GM12891 (cell line): ENCODE measurements around the gene NHERF1.

Experiments
- DNase-seq: peaks from one replicate; pipeline ENCODE4 v3.0.0; 2011; ENCODE audit warnings: low spot score; ENCODE audit not compliant: insufficient read length
- FAIRE-seq: peaks from 2 replicates; lab custom pipeline; 2011; peaks lifted over from hg19 to GRCh38; lab: Jason Lieb, UNC
- PAX5 ChIP-seq: IDR thresholded peaks from 2 replicates; pipeline ENCODE4 v1.6.1; 2011; ENCODE audit warnings: low read length, moderate library complexity, mild to moderate bottlenecking; ENCODE audit not compliant: insufficient read depth, severe bottlenecking
- POLR2A ChIP-seq: IDR thresholded peaks from 2 replicates; pipeline ENCODE4 v1.6.1; 2011; ENCODE audit warnings: low read depth, low read length, control low read depth
- POLR2AphosphoS5 ChIP-seq: IDR thresholded peaks from 2 replicates; pipeline ENCODE4 v1.6.1; 2011; ENCODE audit warnings: low read depth, low read length, control low read depth
- POU2F2 ChIP-seq: IDR thresholded peaks from 2 replicates; pipeline ENCODE4 v1.6.1; 2011; ENCODE audit warnings: low read depth, mild to moderate bottlenecking, control low read depth, low read length, moderate library complexity
- SPI1 ChIP-seq: IDR thresholded peaks from 2 replicates; pipeline ENCODE4 v1.6.1; 2011; ENCODE audit warnings: low read depth, low read length, control low read depth
- TAF1 ChIP-seq: IDR thresholded peaks from 2 replicates; pipeline ENCODE4 v1.6.1; 2011; ENCODE audit warnings: low read depth, low read length, control low read depth

The NHERF1 gene

DNA sequence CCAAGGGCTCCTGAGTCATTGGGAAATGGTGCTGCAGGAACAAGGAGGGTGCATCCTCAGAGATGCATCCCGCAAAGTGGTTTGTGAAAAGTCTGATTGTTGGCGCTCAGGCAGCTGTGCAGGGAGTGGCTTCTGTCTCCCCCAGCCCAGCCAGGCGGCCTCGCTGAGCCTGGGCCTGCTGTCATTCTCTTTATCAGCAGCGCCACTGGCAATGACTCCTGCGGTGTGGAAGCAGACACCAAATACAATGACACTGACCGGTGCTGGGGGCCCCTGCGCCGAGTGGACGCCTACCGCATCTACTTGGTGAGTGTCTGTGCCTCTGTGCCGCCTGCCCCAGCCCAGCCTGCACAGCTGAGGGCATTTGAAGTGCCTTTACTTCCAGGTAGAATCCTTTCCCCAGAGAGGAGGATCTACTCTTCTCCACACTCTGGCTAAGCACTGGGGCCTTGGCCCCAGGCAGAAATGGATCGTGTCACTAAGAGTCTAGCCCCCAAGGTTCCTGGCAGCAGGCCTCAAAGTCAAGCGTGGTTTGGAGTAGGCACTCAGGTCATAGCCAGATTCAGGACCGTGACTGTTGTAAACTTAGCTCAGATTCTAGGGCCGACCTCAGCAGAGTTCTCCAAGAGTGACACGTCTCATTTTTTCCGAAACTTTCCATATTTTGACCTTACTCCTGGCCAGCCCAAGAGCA is 47.0 kb downstream of the NHERF1 start:
- no peak for TF ChIP-seq TAF1
- TF ChIP-seq SPI1, result no peak
- TF ChIP-seq POU2F2, result no peak
- FAIRE-seq (no peak), DNase-seq (no peak)

DNA sequence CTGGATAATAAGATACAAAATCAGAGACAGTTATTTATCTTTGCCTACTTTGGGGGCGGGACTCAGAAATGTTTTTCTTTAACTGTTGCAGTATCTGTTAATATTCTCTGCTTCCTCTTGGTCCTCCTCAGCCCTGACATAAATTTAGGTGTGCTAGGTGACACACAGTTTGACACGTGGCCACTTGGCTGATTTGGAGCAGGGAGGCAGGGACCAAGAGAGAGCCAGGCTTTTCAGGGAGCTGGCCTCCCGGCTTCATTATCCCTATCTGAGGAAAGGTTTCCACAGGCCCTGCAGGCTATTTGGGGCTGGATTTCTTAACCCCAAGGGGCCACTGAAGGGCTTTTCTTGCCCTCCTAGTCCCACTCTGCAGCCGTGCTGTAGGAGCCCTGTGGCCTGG is 47.8 kb downstream of the NHERF1 start:
- FAIRE-seq, result no peak
- TF ChIP-seq POU2F2 (no peak), SPI1 (no peak), TAF1 (no peak), PAX5 (no peak)
- no peak for DNase-seq

DNA sequence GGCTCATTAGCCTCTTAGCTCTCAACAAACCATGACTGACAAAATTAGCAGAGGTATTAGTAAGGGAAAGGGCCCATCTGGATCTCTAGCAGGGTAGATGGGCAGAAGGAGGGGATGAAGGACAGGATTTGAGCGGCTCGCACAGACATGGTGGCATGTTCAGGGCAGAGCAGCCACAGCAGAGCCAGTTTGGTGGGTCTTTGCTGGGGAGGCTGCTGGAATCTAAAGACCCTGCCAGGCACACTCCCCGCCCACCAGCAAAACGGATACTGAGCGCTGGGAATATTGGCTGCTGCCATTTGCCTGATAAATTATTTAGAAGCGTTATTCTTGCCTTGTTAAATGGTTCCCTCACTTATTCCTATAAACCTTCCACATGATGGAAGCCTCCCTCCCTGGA is 48.4 kb downstream of the NHERF1 start:
- no peak for DNase-seq
- no peak for FAIRE-seq
- TF ChIP-seq POLR2AphosphoS5 (no peak), TAF1 (no peak), PAX5 (no peak), POU2F2 (no peak), SPI1 (no peak), POLR2A (no peak)

DNA sequence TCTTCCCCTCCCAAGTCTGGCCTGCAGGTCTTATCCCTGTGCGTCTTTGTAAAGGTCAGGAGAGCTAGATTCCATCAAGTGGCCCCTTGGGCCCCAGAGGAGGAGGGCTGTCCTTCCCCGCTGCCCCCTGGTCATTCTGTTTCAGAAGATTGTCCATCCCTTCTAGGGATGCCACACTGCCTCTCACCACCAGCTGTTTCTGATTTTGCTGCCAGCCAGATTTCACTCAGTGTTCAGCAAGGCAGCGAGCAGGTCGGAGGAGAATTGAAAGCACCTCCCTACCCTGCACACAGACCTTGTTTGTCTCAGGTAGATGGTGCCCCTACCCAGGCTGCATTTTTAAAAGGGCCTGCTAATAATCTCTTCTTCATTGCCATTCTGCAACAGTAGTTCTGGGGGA is 49.4 kb downstream of the NHERF1 start:
- FAIRE-seq, result no peak
- TF ChIP-seq PAX5, result no peak
- no peak for TF ChIP-seq TAF1
- no peak for TF ChIP-seq SPI1
- TF ChIP-seq POLR2AphosphoS5, result no peak
- no peak for TF ChIP-seq POLR2A
- TF ChIP-seq POU2F2, result no peak
- no peak for DNase-seq

DNA sequence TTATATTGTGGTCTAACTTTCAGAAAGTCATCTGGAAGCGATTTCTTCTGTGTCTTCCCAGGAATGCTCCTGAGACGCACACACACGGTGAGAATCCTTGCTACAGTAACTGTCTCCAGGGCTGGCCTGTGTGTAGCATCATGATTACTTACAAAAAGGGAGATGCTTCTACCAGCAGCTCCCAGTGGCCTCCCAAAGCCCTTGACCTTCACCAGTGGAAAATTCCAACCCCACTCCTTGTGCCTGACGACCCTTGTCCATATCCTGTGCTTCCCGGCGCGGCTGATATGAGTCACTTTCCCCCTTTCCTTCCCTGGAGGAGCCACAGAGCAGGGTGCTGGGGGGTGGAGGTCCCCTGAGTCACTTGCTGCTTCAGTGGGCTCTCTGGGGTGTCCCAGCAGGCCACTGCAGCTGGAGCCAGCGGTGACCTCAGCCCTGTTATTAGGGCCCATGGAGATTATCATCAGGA is 49.8 kb downstream of the NHERF1 start:
- FAIRE-seq (no peak), DNase-seq (no peak)
- TF ChIP-seq POLR2A (no peak), PAX5 (no peak), POLR2AphosphoS5 (no peak), POU2F2 (no peak), SPI1 (no peak), TAF1 (no peak)

DNA sequence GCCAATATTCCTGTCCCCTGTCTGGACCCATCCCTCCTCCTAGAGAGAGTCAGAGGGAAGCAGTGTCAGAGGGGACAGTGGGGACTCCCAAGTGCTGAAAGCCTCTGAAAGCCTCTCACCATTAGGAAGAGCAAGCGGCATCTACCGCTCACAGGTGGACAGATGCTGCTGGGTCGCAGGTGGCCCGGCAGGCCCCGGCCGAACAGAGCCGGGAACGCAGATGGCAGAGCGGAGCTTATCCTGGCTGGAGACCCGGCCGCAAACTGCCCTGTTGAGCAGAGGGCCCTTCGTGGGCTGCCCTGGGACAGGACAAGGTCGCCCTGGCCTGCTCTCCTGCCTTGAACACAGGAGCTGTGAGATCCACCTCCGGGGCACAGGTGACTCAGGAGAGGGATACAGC is 50.7 kb downstream of the NHERF1 start:
- FAIRE-seq (no peak), DNase-seq (no peak)
- no peak for TF ChIP-seq SPI1
- TF ChIP-seq TAF1, result no peak
- TF ChIP-seq POU2F2, result no peak
- TF ChIP-seq POLR2A, result no peak
- TF ChIP-seq POLR2AphosphoS5, result no peak
- no peak for TF ChIP-seq PAX5

DNA sequence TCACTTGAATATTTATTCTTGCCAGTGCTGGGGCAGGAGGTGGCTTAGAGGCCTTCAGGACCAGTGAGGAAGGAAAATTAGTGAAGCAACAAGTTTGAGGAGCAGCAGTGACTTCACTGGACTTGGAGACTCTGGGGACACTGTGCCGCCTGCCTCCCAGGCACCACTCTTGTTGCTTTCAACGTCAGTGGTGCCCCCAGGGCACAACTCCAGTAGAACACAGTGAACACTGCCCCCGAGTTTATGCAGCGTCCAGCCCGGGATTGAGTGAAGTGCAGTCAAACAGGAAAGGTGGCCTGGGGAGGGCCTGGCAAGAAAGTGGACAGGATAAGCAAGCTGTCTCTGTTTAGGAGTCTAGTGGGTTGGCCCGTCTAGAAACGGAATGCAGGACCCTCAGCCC is 52.1 kb downstream of the NHERF1 start:
- TF ChIP-seq POLR2AphosphoS5, result no peak
- TF ChIP-seq SPI1, result no peak
- no peak for FAIRE-seq
- no peak for DNase-seq

DNA sequence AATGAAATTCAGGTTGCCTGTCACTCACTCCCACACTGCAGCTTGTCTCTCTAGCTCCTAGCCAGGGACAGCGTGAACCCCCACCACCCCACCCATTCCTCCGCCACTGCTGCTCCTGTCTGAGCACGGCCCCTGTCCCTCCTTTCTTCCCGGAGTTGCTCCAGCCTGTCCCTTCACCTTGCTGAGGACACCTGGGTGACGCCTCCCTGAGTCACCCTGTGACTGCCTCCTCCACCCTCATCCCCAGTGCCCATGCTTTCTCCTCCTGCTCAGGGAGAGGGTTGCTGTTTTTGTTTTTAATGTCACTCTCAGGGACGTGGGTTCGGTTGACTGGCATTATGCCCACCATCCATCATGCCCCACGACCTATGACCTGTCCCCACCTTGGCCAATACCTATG is 53.5 kb downstream of the NHERF1 start:
- TF ChIP-seq PAX5 (no peak), POU2F2 (no peak), POLR2AphosphoS5 (no peak), POLR2A (no peak), SPI1 (no peak), TAF1 (no peak)
- FAIRE-seq, result no peak
- no peak for DNase-seq

DNA sequence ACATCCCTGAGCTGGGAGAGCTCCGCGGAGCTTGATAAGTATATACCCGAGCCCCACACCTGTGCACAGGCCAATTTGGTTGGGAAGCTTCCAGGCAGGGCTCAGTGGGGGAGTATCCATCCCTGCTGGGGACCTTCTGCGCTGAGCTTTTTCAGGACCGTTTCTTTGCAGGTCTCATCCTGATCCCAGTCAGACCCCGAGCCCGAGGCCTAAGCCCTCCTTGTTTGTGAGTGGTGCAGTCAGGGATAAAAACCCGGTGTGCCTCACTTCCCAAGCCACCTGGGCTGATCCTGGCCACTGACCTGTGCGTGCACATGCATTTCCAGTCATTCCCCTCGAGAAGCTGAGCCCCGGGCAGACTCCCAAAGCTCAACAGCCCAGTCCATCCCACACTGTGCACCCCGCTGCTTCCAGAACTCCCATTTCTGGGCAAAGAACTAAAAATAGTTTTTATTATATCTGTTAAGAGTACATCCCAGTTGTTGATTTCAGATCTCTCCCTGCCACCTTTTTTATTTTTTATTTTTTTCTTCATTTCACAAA is 55.0 kb downstream of the NHERF1 start:
- TF ChIP-seq POLR2A, result no peak
- TF ChIP-seq PAX5, result no peak
- TF ChIP-seq TAF1, result no peak
- no peak for TF ChIP-seq SPI1
- no peak for TF ChIP-seq POU2F2
- TF ChIP-seq POLR2AphosphoS5, result no peak
- DNase-seq (no peak), FAIRE-seq (no peak)

DNA sequence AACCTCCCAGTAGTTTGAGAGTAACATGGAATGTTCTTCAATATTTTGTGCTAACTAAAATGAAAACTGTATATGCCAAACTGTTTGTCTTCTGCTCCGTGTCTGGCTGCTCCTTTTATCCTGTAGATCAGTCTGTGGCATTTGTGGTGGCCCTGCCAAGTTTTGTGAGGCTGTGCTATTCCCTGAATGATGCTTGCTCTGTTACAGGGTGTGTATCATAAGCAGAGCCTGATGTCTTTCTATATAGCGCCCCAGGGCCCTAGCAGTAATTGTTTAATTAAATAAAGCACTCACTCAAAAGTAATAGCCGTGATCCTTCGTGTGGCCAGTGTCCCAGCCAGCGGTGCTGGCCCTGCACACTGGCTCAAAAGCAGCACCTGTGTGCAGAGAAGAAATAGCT is 55.5 kb downstream of the NHERF1 start:
- TF ChIP-seq POU2F2 (no peak), POLR2A (no peak), TAF1 (no peak), POLR2AphosphoS5 (no peak), PAX5 (no peak)
- DNase-seq, result no peak
- no peak for FAIRE-seq

DNA sequence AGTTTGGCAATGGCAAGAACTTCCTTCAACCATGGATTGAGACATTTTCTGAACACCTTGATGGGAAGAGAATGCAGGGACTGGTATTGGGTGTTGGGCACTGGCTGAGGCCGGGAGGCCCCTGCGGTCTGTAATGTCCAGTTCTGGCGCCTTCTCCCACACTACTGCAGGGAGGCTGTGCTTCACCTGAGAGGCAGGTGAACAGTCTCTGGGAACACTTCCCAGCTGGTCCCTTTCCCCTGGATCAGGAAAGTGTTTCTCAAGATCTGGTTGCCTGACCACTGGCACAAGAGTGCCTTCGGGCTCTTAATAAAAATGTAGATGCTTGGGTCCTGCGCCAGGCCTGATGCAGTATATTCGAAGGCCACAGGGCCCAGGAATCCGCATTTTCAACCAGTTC is 56.3 kb downstream of the NHERF1 start:
- no peak for TF ChIP-seq TAF1
- DNase-seq (no peak), FAIRE-seq (no peak)
